Adrenal gland (tissue), 19 donors: ENCODE measurements around the gene SLC22A2. TPM values are rescaled to one million over a fixed set of nuclear protein-coding genes. Genes with fewer than 3 reads are reported as not detected.
"Not testable (repeated sequence)": the region's sequence is repeated elsewhere in the genome, so short reads cannot be mapped to it uniquely, and the experiment has no call there.

Source experiments
- DNase-seq, 7 donors: peaks; one replicate each; pipeline ENCODE4 v3.0.0-alpha.2; 2019 to 2020
- H3K27ac ChIP-seq, 5 donors: fragments of 200-600 bp; sonication (generic) in 4 of 5; 1 replicate in 3 of 5; 2 replicates in 2 of 5; pipeline versions ENCODE4 v1.5.1 to v1.8.0; 2016 to 2020; ENCODE audit warnings: mild to moderate bottlenecking in 1 of 5
- H3K27me3 ChIP-seq: fragments of 200-600 bp; 2 replicates; pipeline ENCODE4 v1.8.0; 2021
- H3K36me3 ChIP-seq, 2 donors: fragments of 200-600 bp; replicated peaks in 1 of 2; 1 replicate in 1 of 2; 2 replicates in 1 of 2; pipeline versions ENCODE4 v1.5.1 to v1.8.0; 2018 to 2022
- H3K4me1 ChIP-seq, 2 donors: fragments of 200-600 bp; replicated peaks in 1 of 2; 1 replicate in 1 of 2; 2 replicates in 1 of 2; pipeline versions ENCODE4 v1.5.1 to v1.8.0; 2018 to 2021
- H3K4me3 ChIP-seq, 4 donors: fragments of 200-600 bp; sonication (generic) in 3 of 4; one replicate each; pipeline ENCODE4 v1.5.1; 2016 to 2018
- H3K9me3 ChIP-seq, 3 donors: fragments of 200-600 bp; sonication (generic) in 1 of 3; replicated peaks in 1 of 3; 1 replicate in 2 of 3; 2 replicates in 1 of 3; pipeline versions ENCODE4 v1.5.1 to v1.8.0; 2016 to 2021
- POLR2A ChIP-seq, 2 donors: fragments of 450-650 bp; IDR thresholded peaks; one replicate each; pipeline ENCODE4 v1.6.1; 2017; ENCODE audit warnings: antibody characterized with exemption in 2 of 2, mild to moderate bottlenecking in 2 of 2, moderate library complexity in 1 of 2
- WGBS, 4 donors: extraction: QIAGEN DNeasy Blood & Tissue Kit in 2 of 4; methylation state at CpG; one replicate each; pipeline versions ENCODE4 v1.1.5 to v1.1.7; 2013 to 2017; 5-methylcytosine and 5-hydroxymethylcytosine counted together
- intact Hi-C, 2 donors: fragments of 100-400 bp; cut with DNase I; formaldehyde crosslinking; loops; one replicate each; pipeline versions ENCODE4 v1.14.1 to v1.15.0; 2022 to 2023
- long read RNA-seq, 10 donors: library from polyadenylated mRNA in 3 of 10; unstranded in 2 of 10; stranded (forward) in 1 of 10; transcript quantifications; one replicate each; pipeline ENCODE4 v2.0.0 and lab custom pipeline, GENCODE V29; 2021 to 2026
- polyA plus RNA-seq, 3 donors: library from polyadenylated mRNA; stranded (reverse); fragments of 200-250 nt in 2 of 3; fragments of 350-450 nt in 1 of 3; fragmentation: Illumina TruSeq in 1 of 3; extraction: RNeasy Lipid Tissue Mini Kit (QIAGEN cat#74804) in 1 of 3; gene quantifications; one replicate each; pipeline ENCODE4 v1.2.3, GENCODE V29; 2013 to 2014
- total RNA-seq, 9 donors: library from RNA; depleted of rRNA in 4 of 9; stranded (reverse); fragments of >200 nt in 4 of 9; fragments of 120-200 nt in 1 of 9; fragmentation: NEBNext Ultra II Directional in 1 of 9; extraction: Animal tissue kit (Norgen Biotek cat#: 25700) in 1 of 9; gene quantifications; one replicate each; pipeline versions ENCODE4 v1.1.0 to v1.2.4, GENCODE V29; 2013 to 2023
- TF ChIP-seq, protein P1 (sequence below), 6 experiments: fragments of 450-650 bp in 4 of 6; fragments of 200-600 bp in 2 of 6; sonication (generic) in 1 of 6; IDR thresholded peaks; 1 replicate in 5 of 6; 2 replicates in 1 of 6; pipeline versions ENCODE4 v1.5.1 to v1.8.0; 2016 to 2021; ENCODE audit warnings: antibody characterized with exemption in 6 of 6, mild to moderate bottlenecking in 2 of 6, moderate library complexity in 1 of 6
- donor health status: healthy with polysubstance abuse.
- donor health status: Bipolar disorder and iron deficiency.
- donor health status: DM: yes; HTN: yes; CAD: no.
- donor health status: DM: no; HTN: no; CAD: no.
- donor health status: DM: no; HTN: no; CAD: no.
- donor health status: DM: yes; HTN: yes; CAD: no.

The SLC22A2 gene
- total RNA-seq (not detected), polyA plus RNA-seq (not detected)
- long read RNA-seq, donor 1, result 0 reads
- long read RNA-seq, donor 2, result 0 reads
- long read RNA-seq, donor 3, result 0 reads
- long read RNA-seq, donor 4, result 0 reads
- long read RNA-seq, donor 5, result 0 reads
- long read RNA-seq, donor 6, result 0 reads
- long read RNA-seq, donor 7, result 0 reads
- long read RNA-seq, donor 8, result 0 reads
- long read RNA-seq, donor 9, result 0 reads
- long read RNA-seq, donor 10, result 0 reads

DNA sequence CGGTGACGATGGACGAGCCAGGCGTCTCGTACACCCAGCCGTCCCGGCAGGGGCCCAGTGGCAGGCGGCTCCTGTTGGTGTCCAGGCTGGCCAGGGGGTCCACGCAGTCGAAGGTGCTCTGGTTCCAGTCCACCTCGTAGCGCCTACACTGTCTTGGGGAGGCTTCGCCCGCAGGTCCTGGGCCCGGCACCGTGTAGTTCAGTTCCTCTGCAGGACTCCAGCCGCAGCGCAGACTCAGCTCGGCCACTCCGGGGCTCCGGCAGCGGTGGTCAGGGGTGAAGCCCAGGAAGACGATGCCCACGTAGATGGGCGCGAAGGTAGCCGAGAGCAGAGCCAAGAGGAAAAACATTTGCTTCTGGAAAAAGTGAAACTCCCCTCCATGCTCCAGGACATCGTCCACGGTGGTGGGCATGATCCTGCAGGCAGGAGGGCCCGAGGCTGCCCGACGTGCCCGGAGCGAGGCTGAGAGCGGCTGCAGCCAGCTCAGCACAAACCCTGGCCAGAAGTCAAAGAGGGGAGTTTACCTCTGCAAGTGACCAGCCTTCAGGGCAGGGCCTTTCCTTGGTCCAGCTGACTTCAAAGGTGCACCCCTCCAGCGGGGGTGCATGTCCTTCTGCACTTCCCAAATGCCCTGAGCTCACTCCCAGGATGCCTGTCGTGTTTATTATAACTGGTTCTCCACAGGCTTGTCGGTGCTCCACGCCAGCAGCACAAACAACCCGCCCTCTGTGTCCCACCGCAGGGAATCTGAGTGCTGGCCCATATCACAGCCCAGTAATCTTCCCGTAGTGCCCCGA is at the start of gene SLC22A2:
SLC22A2 (minus strand) TSS at position 476 of the 797 bp plus-strand sequence; CDS start at position 412, 64 bp downstream.
- Histone ChIP-seq H3K4me3 (no peak within 1 kb of the TSS), H3K4me1 (no peaks in the 10 kb centered on the region), H3K27ac (no peak within 1 kb of the TSS), H3K9me3 (no peaks in the 10 kb centered on the region), H3K27me3 (no peaks in the 10 kb centered on the region), H3K36me3 (no peaks in the 10 kb centered on the region)
- TF ChIP-seq, protein P1, sequence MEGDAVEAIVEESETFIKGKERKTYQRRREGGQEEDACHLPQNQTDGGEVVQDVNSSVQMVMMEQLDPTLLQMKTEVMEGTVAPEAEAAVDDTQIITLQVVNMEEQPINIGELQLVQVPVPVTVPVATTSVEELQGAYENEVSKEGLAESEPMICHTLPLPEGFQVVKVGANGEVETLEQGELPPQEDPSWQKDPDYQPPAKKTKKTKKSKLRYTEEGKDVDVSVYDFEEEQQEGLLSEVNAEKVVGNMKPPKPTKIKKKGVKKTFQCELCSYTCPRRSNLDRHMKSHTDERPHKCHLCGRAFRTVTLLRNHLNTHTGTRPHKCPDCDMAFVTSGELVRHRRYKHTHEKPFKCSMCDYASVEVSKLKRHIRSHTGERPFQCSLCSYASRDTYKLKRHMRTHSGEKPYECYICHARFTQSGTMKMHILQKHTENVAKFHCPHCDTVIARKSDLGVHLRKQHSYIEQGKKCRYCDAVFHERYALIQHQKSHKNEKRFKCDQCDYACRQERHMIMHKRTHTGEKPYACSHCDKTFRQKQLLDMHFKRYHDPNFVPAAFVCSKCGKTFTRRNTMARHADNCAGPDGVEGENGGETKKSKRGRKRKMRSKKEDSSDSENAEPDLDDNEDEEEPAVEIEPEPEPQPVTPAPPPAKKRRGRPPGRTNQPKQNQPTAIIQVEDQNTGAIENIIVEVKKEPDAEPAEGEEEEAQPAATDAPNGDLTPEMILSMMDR (IDR thresholded peaks at IDR 0.05), result no peak
- no peak for TF ChIP-seq POLR2A (IDR thresholded peaks at IDR 0.05)
- DNase-seq, result no peak
- intact Hi-C loops, result no loop called here
- WGBS, 4 donors, result 91 to 94% (median 93%) methylated on average over 24 to 43 of the region's 43 CpGs

DNA sequence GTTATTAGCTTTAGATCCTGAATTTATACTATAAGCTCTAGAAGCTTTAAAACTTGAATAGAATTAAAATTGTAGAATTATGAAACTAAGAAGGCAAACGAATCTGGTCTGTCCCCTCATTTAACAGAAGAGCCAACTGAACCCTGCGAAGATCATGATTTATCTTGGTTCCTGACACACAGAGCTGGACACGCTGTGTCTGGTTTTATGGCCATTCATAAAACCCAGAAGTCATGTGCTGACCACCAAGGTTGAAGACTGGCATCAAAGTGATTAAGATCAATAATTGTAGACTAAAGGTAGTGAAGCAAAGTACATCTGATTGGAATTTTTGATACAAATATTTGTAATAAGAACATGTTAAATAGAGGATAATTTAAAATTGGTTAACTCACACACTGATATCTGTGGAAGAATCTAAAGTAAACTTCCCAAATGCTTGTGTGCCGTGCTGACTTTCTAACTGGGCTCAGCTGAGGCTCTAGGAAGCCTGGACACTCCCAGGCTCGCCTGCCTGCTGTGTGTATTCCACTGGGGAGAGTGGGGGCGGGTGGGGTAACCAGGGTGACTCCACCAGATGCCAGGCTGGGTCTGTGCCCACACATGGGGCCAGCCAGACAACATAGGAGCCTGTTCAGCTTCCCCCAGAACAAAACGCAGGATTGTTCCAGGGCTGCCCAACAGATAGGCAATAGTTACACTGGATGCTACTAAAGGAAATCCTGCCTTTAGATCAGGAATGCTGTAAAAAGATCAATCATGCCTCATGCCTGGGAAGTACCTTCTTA is 47.5 kb upstream of the SLC22A2 start:
- Histone ChIP-seq H3K4me3 (no peak overlapping the region), H3K27ac (no peak overlapping the region), H3K36me3 (no peaks in the 10 kb centered on the region), H3K27me3 (no peaks in the 10 kb centered on the region), H3K4me1 (no peaks in the 10 kb centered on the region), H3K9me3 (no peaks in the 10 kb centered on the region)
- DNase-seq, result no peak
- TF ChIP-seq, protein P1 (IDR thresholded peaks at IDR 0.05), result no peak
- intact Hi-C loops, result no loop called here
- WGBS, 4 donors, result 53 to 61% (median 57%) methylated on average over 6 to 7 of the region's 7 CpGs

DNA sequence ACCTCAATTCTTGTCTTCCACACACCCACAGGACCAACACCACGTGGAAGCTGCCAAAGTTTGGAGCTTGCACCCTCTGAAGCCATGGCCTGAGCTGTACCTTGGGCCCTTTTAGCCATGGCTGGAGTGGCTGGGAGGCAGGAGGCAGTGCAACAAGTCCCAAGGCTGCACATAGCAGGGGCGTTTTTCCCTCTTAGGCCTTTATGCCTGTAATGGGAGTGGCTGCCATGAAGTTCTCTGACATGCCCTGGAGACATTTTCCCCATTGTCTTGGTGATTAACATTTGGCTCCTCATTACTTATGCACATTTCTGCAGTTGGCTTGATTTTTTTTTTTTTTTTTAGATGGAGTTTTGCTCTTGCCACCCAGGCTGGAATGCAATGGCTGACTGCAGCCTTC is 45.2 kb upstream of the SLC22A2 start:
- TF ChIP-seq, protein P1 (IDR thresholded peaks at IDR 0.05), result no peak
- no peak for TF ChIP-seq POLR2A (IDR thresholded peaks at IDR 0.05)
- Histone ChIP-seq H3K4me3 (no peak overlapping the region), H3K27ac (no peak overlapping the region), H3K27me3 (no peaks in the 10 kb centered on the region), H3K9me3 (no peaks in the 10 kb centered on the region), H3K4me1 (no peaks in the 10 kb centered on the region), H3K36me3 (no peaks in the 10 kb centered on the region)
- intact Hi-C loops, result no loop called here
- WGBS, 4 donors, result 53 to 66% (median 63%) methylated on average over 2 of the region's 2 CpGs
- no peak for DNase-seq

DNA sequence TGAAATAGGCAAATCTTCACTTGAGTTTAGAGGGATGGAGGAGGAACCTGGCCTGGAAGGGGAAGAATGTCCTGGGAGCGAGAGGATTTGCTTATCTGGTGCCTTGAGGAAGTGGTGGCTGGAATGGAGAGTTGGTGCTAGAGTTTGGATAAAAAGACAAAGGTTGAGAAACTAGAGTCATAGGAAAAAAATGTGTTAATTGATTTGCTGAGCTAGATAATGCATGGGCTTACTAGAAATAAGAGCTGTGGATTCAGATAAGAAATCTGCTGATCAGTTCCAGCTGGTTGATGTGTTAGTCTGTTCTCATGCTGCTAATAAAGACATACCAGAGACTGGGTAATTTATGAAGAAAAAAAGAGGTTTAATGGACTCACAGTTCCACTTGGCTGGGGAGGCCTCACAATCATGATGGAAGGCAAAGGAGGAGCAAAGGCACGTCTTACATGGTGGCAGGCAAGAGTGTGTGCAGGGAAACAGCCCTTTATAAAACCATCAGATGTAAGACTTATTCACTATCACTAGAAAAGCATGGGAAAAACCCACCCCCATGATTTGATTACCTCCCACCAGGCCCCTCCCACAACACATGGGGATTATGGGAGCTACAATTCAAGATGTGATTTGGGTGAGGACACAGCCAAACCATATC is 43.9 kb upstream of the SLC22A2 start:
- DNase-seq, H3K9me3 ChIP-seq, H3K27me3 ChIP-seq, H3K4me3 ChIP-seq, H3K27ac ChIP-seq, H3K4me1 ChIP-seq, intact Hi-C loops, H3K36me3 ChIP-seq: not testable (repeated sequence)
- 45 to 100% (median 74%) methylated on average over 1 to 2 of the region's 2 CpGs for WGBS, 4 donors
